Upper lobe of right lung (tissue), 1 donor: ENCODE results near the gene AMDHD2. TPM values are rescaled to one million over a fixed set of nuclear protein-coding genes. Genes with fewer than 3 reads are reported as not detected.

Experiments used
- ATAC-seq: fragments of 200-7000 bp; cut with Tn5 transposase; one replicate; pipeline ENCODE4 v1.9.1; 2020; ENCODE audit warnings: mild to moderate bottlenecking, moderate library complexity
- DNase-seq: peaks from one replicate; pipeline ENCODE4 v3.0.0-alpha.2; 2020
- H3K27ac ChIP-seq: fragments of 200-600 bp; one replicate; pipeline ENCODE4 v1.8.0; 2022
- H3K27me3 ChIP-seq: fragments of 200-600 bp; one replicate; pipeline ENCODE4 v1.8.0; 2022; ENCODE audit warnings: mild to moderate bottlenecking
- H3K36me3 ChIP-seq: fragments of 200-600 bp; one replicate; pipeline ENCODE4 v1.8.0; 2022
- H3K4me1 ChIP-seq: fragments of 200-600 bp; one replicate; pipeline ENCODE4 v1.8.0; 2022
- H3K4me3 ChIP-seq: fragments of 200-600 bp; one replicate; pipeline ENCODE4 v1.8.0; 2022; ENCODE audit warnings: mild to moderate bottlenecking
- H3K9me3 ChIP-seq: fragments of 200-600 bp; one replicate; pipeline ENCODE4 v1.8.0; 2022
- CTCF ChIP-seq: fragments of 200-600 bp; IDR thresholded peaks from one replicate; pipeline ENCODE4 v1.8.0; 2022; ENCODE audit warnings: antibody characterized with exemption
- intact Hi-C: fragments of 100-400 bp; cut with DNase I; formaldehyde crosslinking; loops from one replicate; pipeline ENCODE4 v1.11.0; 2022
- total RNA-seq: library from RNA; stranded (reverse); fragmentation: NEBNext Ultra II Directional; extraction: Animal tissue kit (Norgen Biotek cat#: 25700); gene quantifications from one replicate; pipeline ENCODE4 v1.2.1, GENCODE V29; 2021
- donor health status: DM: no; HTN: yes; CAD: no; lungs with severe emphysema.

The AMDHD2 gene
- total RNA-seq, 1 donor from 2014 or later = 61.7 TPM

GRCh38 chr16:2520784-2521531 lies 787 bp downstream of the AMDHD2 start:
- peak overlapping the region; percentile 58 for H3K27ac ChIP-seq
- no peaks in the 10 kb centered on the region for H3K9me3 ChIP-seq
- intact Hi-C loops = no loop called here
- H3K4me3 ChIP-seq = peak overlapping the region; percentile 67
- peaks cover 47% of the 10 kb centered on the region for H3K36me3 ChIP-seq
- peaks cover 46% of the 10 kb centered on the region for H3K4me1 ChIP-seq
- no peak for TF ChIP-seq CTCF
- ATAC-seq = peak; percentile 36
- peak; percentile 76 for DNase-seq
- H3K27me3 ChIP-seq = no peaks in the 10 kb centered on the region

- ATAC-seq (no peak), DNase-seq (no peak)
- Histone ChIP-seq H3K27ac (no peak overlapping the region), H3K4me3 (no peak overlapping the region), H3K9me3 (no peaks in the 10 kb centered on the region), H3K36me3 (peaks cover 69% of the 10 kb centered on the region), H3K27me3 (no peaks in the 10 kb centered on the region), H3K4me1 (peaks cover 19% of the 10 kb centered on the region)
- no peak for TF ChIP-seq CTCF
- intact Hi-C loops = no loop called here
These were observed 3.6 kb downstream of the AMDHD2 start for GRCh38 chr16:2523801-2524231.

- no peak for TF ChIP-seq CTCF
- ATAC-seq (no peak), DNase-seq (no peak)
- H3K27ac ChIP-seq = no peak overlapping the region
- H3K4me1 ChIP-seq = peaks cover 13% of the 10 kb centered on the region
- peaks cover 70% of the 10 kb centered on the region for H3K36me3 ChIP-seq
- H3K9me3 ChIP-seq = no peaks in the 10 kb centered on the region
- no peaks in the 10 kb centered on the region for H3K27me3 ChIP-seq
- intact Hi-C loops = no loop called here
- H3K4me3 ChIP-seq = no peak overlapping the region
These were observed 4.3 kb downstream of the AMDHD2 start for GRCh38 chr16:2524339-2524938.

GRCh38 chr16:2526135-2526534 lies 6.0 kb downstream of the AMDHD2 start:
- peak; percentile 74 for DNase-seq
- Histone ChIP-seq H3K9me3 (no peaks in the 10 kb centered on the region), H3K27ac (no peak overlapping the region), H3K27me3 (no peaks in the 10 kb centered on the region), H3K36me3 (peaks cover 73% of the 10 kb centered on the region), H3K4me1 (peaks cover 6% of the 10 kb centered on the region), H3K4me3 (no peak overlapping the region)
- no peak for TF ChIP-seq CTCF
- intact Hi-C loops = no loop called here
- peak; percentile 74 for ATAC-seq

- Histone ChIP-seq H3K27ac (no peak overlapping the region), H3K4me1 (peaks cover 4% of the 10 kb centered on the region), H3K36me3 (peaks cover 72% of the 10 kb centered on the region), H3K9me3 (no peaks in the 10 kb centered on the region), H3K27me3 (no peaks in the 10 kb centered on the region), H3K4me3 (no peak overlapping the region)
- DNase-seq (no peak), ATAC-seq (no peak)
- no peak for TF ChIP-seq CTCF
- intact Hi-C loops = no loop called here
These were observed 7.1 kb downstream of the AMDHD2 start for GRCh38 chr16:2527071-2527783.
